ENCODE results near the gene IL1RL1.
A peak's percentile ranks its signal among the peaks of the same experiment; 100 is the strongest.

IL1RL1 gene

DNA sequence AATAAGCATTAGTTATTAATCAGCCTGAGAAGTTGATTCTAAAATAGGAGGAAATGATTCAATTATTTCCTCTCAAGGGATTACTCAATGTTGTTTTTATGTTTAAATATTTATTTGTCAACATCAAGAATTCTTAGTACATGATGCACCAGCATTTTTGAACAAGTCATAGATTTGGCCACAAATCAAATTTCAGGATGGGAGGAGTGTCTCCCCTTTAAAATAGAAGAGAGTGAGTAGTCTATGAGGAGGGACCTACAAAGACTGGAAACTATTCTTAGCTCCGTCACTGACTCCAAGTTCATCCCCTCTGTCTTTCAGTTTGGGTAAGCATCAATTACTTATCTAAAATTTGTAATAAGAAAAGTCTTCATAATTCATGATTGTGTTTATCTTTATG is 25.6 kb downstream of the IL1RL1 start:
- DNase-seq = peak; percentile 53

DNA sequence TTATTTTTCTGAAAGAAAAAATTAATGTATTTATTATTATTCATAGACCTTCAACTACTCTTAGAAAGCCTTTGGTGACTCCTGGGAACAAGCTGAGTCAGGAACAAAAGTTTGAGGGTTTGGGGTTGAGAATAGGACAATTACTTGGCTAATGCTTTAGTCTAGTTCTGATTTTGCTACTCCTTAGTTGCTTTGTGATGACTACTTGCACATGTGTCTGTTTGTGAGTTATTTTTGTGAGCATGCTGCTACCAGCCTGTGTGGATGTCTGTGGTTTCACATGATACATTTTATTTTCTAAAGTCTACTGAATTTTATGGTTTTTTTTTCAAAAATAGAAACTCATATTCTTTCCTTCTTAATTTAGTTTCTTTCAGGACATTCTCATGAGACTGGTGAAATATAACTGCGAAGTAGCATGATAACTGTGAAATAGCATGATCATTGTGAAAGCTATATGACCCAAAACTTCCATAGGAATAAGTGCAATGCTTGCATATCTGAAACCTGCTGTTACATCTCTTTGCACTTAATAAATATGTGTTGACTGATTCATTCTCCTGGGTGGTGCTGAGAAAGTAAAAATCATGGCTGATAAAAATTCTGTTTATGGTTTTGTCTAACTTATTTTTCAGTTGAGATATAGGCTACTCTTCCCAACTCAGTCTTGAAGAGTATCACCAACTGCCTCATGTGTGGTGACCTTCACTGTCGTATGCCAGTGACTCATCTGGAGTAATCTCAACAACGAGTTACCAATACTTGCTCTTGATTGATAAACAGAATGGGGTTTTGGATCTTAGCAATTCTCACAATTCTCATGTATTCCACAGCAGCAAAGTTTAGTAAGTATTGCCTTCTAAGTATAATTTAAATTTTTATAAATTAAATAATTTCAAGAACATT is 26.4 kb downstream of the IL1RL1 start:
- DNase-seq = peak; percentile 37

DNA sequence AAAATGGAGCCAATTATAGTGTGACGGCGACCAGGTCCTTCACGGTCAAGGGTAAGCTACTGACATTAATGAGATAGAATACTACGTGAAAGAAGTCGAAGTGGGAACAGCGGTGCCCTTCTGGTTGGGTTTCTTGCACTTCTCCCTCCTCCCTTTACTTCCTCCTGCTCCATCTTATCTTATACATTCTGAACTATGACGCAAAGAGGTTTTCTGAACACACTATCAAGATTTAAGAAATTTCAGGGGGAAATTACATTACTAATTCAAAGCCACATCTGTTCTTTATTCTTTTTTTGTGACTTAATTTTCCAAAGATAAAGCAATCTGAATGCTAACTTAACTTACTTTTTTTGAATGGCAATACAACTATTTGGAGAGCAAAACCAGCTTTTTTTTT is 29.4 kb downstream of the IL1RL1 start:
- no peak for DNase-seq

DNA sequence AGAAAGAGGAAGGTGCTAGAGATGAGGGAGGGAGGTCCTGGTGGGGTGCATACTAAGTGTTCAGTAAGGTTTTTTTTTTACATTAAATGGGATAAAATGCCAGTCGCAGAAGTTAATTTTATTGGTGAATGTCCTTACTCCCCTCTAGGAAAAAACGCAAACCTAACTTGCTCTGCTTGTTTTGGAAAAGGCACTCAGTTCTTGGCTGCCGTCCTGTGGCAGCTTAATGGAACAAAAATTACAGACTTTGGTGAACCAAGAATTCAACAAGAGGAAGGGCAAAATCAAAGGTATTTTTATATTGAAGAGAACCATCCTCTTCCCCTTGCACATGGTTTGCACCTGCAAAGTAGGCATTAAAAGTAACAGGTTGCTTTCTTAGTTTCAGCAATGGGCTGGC is 31.5 kb downstream of the IL1RL1 start:
- DNase-seq = no peak

DNA sequence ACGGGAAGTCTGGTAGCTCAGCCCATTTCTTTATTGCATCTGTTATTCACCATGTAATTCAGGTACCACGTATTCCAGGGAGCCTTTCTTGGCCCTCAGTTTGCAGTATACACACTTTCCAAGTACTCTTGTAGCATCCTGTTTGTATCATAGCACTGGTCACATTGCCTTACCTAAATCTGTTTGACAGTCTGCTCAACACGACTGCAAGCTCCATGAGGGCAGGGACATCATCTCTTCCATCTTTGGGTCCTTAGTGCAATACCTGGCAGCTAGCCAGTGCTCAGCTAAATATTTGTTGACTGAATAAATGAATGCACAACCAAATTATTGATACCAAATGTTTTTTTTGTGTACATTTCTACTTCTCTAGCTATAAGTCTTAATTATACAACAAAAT is 33.0 kb downstream of the IL1RL1 start:
- no peak for DNase-seq

DNA sequence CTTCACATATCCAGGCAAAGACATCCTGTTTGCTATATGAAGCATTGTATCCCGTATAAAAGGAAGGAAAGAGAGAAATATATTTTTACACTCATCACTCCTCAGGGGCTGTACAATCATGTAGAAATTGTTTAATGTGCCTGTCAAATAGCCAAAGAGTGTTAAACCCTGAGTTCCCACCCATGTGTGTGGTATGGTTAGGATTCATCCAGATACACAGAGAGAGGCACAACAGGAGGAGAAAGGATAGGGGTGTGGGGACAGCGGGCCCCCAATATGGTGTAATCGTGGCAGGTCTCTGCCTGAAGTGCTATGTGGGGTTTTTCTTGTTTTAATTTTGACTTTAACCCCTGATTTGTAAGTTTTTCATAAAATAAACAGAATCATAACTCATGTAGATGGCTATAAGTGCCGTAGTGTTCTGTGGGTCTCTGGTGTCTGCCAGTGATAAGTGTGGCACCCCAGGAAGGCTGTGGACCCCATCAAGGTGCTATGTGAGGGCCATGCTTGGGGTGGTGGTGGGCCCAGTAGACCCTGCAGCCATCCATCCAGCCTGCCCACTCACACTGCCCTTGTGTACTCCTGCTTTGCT is 34.1 kb downstream of the IL1RL1 start:
- DNase-seq = no peak

DNA sequence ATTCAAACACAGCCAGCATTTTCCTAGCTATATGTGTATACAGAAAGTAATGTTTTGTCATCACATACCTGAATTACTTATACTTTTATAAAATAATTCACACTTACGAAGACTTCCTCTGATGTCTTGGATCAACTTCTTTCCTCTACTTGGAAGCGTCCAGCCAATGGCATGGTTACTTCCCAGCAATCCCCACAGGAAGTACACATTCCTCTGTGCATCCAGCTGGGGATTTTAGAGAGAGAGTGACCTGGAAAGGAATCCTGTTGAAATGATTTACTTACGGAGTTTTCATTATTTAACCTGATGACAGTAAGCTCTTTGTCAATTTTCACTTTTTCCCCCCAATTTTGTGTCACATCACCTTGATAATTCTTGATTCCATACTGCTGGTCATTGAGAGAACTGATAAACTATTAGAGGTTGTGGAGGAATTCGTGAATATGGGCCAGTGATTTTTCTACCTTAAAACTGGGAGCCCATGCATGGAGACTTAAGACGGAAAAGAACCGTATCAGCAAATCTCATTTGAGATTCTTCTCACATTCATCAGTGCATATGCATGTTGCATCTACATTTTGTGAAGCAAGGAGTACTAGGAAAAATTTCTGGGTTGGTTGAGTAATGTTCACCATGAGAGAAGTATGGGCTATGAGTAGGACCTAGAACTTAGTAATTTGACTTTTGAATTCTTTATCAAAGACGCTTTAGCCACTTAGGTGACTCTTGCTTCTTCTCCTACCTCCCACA is 35.2 kb downstream of the IL1RL1 start:
- DNase-seq = no peak

DNA sequence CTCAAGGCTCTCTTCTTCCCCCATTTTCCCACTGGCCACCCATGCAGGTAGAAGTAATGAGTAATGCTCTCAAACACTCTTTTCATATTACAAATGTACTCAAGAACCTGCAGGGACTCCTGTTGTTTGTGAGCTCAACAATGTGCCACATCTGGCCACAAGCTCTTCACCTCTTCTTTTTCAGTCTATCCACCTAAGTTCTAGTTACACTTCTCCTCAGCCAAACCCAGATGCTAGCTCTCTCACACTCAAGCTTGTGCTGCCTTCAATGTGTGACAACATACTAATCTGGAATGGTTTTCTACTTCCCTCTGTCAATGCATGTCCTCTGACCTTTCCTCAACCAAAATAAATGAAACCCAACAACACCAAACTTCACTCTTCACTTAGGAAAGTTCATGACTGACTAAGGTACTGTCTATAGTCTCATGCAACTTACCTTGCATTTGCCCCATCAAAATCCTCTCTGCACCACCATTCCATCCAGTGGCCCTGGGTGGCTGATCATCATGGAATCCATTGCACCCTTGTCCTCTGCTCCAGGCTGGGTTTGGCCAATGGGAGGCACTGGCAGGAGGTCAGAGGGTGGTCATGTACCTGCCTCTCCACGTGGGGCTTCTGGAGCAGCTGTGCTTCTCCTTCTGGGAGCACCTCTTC is 38.9 kb downstream of the IL1RL1 start:
- no peak for DNase-seq

DNA sequence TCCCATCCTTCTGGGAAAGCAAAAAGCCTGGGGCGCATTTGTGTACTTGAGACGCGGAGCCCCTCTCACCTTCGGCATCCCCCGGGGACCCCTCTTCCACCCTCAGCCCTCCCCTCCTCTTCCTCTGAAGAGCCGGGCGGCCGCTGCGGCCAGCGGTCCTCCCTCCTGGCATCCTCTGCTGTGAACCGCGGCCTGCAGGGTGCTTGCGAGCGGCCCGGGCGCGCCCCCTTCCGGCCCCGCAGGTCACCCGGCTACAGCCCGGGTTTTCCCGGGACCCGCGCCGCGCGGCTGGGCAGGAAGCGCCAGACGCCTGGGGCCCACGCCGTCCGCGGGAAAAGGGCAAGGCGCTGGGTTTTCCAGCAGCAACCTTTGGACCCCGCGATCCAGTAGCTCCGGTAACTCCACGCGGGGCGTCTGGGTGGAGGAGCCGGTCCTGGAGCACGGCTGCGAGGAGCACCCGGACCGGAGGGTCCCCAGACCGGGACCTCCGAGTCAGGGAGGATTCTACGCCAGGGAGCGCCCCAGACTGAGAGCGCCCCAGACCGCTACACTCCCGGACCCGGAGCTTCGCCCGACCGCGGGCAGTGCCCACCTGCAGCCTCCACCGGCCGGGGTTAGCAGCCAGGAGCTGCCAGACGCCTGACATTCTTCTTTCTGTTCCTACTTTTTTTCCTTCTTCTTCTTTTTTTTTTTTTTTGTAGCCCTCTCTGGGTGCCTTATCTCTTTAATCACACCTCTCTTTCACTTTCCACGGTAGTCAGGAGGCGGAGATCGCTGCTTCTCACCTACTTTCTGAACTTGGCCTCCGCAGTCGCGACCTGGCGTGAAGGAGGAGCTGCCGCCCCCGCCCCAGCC is 44.4 kb downstream of the IL1RL1 start, which contains the start of gene IL18R1:
Gene IL18R1 (plus strand): TSS at position 271 of the 855 bp plus-strand sequence. CDS start 6,865 bp downstream, outside the sequence.
- peak; percentile 75 for DNase-seq

DNA sequence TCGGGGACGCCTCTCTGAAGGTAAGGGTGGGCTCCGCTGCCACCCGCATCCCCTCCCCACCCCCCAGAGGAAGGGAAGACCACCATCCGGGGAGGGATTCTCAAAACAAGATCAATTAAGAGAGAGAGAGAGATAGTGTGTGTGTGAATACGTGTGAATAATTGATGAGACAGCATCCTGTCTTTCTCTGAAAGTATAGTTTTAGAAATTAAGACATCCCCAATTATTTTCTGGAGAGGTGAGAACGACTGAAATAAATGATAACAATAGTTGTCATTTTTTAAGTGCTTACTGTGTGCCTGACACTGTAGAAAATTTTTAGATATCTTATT is 45.0 kb downstream of the IL1RL1 start:
- DNase-seq = no peak

DNA sequence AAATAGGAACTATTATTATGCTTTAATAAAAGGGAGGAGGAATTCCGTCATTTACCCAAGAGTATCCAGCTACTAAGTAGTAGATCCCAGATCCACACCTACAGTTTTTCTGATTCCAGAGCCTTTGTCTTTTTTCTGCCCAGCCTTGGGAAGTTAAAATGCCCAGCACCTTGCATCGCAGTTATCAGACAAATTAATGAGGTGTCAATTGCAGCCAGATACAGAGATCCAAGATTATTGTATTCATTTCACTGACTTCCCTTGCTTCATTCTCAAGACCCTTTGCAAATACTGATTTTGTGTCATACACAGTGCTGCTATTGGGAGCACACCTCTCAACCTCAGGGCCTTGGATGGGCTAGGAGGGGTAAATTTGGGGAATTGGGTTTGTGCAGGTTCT is 45.4 kb downstream of the IL1RL1 start:
- DNase-seq = no peak

DNA sequence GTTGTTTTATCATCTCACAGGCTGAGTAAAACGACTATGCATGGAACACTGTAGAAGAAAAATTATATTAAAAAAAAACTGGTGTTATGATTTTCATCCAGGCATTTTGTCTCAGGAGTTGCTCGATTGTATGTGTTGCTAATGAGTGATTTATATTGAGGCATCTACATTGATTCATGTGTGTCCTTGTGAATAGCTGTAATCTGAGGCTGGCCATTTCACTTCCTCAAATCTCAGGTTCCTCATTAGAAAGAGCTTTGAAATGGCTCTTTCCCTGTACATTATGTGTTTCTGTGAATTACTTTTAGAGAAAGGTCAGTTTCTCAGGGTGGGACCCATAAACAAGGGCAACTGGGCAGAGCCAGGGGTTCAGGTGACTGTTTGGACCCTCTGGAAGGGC is 46.6 kb downstream of the IL1RL1 start:
- DNase-seq = no peak

DNA sequence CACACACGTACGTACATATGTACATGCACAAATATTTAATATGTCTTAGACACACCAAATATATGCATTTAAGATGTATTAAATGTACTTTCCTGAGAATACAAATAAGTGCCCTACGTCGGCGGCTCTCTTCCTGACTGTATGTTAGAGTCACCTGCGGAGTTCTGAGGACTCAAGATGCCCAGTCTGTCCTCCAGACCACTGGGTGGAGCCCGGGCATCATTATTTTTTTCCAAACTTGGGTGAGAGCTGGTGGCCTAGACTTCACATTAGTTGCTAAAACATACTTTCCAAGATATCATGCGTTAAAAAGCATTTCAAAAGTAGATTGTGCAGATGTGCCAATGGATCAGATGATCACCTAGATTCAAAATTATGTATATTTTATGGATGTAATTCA is 47.1 kb downstream of the IL1RL1 start:
- DNase-seq = no peak

DNA sequence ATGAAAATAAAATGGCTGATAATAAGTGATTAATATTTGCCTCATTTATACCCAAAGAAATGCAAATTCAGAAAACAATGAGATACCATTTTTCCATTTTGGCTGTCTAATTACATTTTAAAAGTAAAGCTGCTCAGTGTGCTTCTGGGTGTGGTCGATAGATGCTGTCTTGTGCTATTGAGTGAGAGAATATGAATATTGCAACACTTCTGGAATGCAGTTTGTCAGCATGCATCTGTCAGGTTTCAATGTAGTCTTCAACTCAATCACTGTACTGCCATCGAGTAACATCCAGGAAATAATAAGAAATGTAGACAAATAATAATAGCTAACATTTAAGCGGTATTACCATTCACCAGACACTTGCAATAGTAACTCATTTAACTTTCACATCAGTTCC is 48.2 kb downstream of the IL1RL1 start:
- DNase-seq = no peak

DNA sequence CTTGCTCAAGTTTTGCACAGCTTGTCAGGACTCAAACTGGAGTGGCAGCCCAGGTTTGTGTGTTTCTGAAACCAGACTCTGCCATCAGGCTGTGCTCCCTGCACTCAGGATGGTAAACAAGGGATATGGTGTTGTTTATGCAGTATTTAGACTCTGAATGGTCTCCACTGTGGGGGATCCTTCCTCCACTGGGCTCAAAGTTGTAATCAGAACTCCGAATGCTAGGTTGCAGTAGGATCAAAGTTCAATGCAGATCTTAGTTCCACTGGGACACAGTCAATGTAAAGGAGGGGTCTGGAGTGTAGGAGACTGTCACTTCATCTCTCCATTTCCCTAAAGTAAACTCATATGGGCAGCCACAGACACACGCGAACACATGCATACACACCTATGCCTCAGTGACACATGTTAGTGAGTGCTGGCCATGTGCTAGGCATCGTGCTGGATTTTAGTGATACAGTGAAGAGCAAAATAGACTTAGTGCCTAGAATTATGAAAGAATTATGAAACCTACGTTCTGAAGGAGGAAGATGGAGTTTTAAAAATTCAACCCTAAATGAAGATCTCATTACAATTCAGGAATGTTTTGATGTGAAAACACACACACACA is 50.4 kb downstream of the IL1RL1 start:
- no peak for DNase-seq

DNA sequence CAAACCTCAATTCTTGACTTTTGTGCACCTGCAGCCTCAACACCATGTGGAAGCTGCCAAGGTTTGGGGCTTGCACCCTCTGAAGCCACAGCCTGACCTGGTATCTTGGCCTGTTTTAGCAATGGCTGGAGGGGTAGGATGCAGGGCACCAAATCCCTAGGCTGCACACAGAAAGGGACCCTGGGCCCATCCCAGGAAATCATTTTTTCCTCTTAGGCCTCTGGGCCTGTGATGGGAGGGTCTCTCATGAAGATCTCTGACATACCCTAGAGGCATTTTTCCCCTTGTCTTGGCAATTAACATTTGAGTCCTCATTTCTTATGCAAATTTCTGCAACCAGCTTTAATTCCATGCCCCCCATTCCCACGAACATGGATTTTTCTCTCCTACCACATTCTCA is 54.4 kb downstream of the IL1RL1 start:
- DNase-seq = no peak

DNA sequence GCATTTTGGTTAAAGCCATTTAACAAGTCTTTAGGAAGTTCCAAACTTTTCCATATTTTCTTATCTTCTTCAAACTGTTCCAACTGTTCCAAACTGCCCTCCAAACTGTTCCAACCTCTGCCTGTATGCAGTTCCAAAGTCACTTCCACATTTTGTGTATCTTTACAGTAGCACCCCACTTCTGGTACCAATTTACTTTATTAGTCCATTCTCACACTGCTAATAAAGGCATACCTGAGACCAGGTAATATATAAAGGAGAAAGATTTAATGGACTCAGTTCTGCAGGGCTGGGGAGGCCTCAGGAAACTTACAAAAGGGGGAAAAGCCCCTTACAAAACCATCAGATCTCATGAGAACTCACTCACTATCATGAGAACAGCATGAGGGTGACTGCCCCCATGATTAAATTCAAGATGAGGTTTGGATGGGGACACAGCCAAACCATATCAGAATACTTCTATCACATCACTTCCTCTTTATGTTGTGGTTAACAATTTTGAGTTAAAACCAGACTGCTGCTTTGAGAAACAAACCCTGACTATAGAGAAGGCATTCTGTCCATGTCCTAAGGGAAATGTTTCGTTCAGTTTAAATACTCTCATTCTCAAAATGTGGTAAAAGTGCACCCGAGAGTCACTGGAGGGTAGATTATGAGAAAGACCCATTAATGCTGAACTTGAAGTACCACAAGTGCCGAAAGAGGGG is 55.2 kb downstream of the IL1RL1 start:
- no peak for DNase-seq

DNA sequence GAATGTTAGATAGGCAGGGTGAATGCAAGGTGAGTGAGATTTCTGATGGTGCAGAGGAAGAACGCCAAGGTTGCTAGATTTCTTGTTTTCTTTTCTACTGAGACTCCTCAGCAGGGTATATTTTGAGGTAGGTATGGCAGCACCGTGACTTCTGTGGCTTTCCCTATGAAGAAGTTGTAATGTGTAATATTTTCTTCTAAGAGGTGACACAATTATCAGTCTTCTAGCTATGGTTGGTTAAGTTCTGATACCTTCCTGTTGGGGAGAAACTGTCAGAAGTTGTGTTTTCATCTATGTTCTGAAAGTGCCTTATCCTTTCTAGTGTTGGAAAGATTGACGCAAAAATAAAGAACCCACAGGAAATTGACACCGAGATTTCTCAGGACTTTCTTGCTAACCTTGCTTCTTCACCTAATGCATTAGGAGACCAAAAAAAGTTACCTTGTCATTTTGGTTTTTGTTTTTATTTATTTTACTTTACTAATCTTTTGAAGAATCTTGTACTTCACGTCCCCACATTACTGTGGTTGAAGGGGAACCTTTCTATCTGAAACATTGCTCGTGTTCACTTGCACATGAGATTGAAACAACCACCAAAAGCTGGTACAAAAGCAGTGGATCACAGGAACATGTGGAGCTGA is 56.1 kb downstream of the IL1RL1 start:
- no peak for DNase-seq

DNA sequence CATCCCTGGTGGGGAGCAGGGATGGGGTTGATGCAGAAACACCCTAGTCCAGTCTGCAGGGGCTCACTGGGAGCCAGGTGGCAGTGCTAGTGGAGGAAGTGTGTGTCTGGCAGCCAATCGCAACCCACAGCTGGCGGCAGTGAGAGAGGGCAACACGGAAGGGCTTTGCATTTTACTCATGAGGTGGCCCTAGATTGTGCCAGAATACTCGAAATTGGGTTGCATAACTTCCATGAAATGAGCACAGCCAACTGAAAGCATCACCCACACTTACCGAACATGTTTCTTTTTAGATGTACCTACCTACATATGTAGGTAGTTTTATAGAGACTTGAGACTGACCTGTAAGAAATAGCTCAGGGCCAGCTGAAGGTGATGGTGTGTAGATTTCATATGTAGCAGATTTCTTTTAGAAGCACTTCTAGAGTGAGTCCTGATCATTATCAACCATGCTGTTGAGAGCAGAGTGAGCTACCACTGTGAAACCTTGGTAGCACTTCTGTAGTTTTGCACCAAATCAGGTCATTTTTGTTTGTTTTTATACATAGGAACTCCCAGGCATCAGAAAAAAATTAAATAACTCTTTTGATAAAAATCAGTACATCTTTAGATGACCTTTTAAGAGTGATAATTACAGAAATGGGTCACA is 57.2 kb downstream of the IL1RL1 start:
- no peak for DNase-seq

DNA sequence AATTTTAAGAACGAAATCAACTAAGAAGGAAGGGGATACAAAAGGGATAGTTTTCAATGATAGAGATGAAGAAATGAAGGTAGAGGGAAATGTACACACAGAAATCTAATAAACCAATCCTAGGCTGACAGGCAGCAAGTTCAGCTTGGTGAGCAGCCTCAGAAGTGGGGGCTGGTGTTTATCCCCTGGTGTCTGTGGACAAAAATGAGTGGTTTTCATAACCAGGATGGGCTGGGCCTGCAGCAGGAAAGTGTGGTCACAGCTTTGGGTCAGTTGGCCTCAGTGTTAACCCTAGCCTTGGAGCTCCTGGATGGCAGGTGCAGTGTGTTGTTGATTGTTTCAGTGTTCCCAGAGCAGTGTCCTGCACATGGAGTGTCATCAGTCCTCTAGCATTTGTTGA is 58.5 kb downstream of the IL1RL1 start:
- no peak for DNase-seq

Measured in fibroblast of skin of right biceps (primary cell).